Naive thymus-derived CD8-positive, alpha-beta T cell (primary cell): ENCODE data around the gene HAVCR2. TPM values are rescaled to one million over a fixed set of nuclear protein-coding genes. Genes with fewer than 3 reads are reported as not detected.

ENCODE experiments used
- ATAC-seq, 2 donors: fragments of 150-1000 bp; cut with Tn5 transposase in 1 of 2; sonication (Bioruptor Pico), chemical (Tn5 transposase) in 1 of 2; 1 replicate in 1 of 2; 2 replicates in 1 of 2; pipeline ENCODE4 v1.10.0; 2021; ENCODE audit warnings: mild to moderate bottlenecking in 2 of 2, moderate library complexity in 2 of 2
- POLR2A ChIA-PET: fragments of 350-600 bp; sonication (Branson Sonifier 250); formaldehyde crosslinking; loops from one replicate; lab custom pipeline; 2021; ENCODE audit warnings: antibody characterized with exemption; lab: Charles Lee
- DNase-seq, 10 donors: peaks; one replicate each; pipeline versions ENCODE4 v3.0.0 to v3.0.0-alpha.2; 2020 to 2022
- H3K27ac Mint-ChIP-seq, 10 donors: one replicate each; pipeline ENCODE4 v1.8.0; 2020 to 2022; ENCODE audit warnings: mild to moderate bottlenecking in 10 of 10, mixed read lengths in 10 of 10, moderate library complexity in 4 of 10, inconsistent platforms in 1 of 10
- H3K27me3 Mint-ChIP-seq, 5 donors: one replicate each; pipeline ENCODE4 v1.8.0; 2021 to 2022; ENCODE audit warnings: mixed read lengths in 5 of 5
- H3K36me3 Mint-ChIP-seq, 3 donors: one replicate each; pipeline ENCODE4 v1.8.0; 2020 to 2022; ENCODE audit warnings: mixed read lengths in 3 of 3, mild to moderate bottlenecking in 2 of 3, inconsistent platforms in 1 of 3
- H3K4me1 Mint-ChIP-seq, 4 donors: one replicate each; pipeline ENCODE4 v1.8.0; 2021 to 2022; ENCODE audit warnings: mixed read lengths in 4 of 4
- H3K4me3 Mint-ChIP-seq, 10 donors: one replicate each; pipeline ENCODE4 v1.8.0; 2020 to 2022; ENCODE audit warnings: mild to moderate bottlenecking in 10 of 10, mixed read lengths in 10 of 10, moderate library complexity in 6 of 10, inconsistent platforms in 1 of 10
- H3K9me3 Mint-ChIP-seq, 9 donors: one replicate each; pipeline ENCODE4 v1.8.0; 2020 to 2022; ENCODE audit warnings: mixed read lengths in 9 of 9, mild to moderate bottlenecking in 3 of 9, inconsistent platforms in 1 of 9, moderate library complexity in 1 of 9
- polyA plus RNA-seq, 3 donors: library from polyadenylated mRNA; unstranded; fragments of 300-500 nt; fragmentation: Illumina TruSeq; gene quantifications; one replicate each; pipeline ENCODE4 v1.2.3, GENCODE V29; 2021
- total RNA-seq, 8 experiments: library from RNA in 2 of 8; stranded (reverse) in 2 of 8; gene quantifications; one replicate each; pipeline ENCODE4 v1.2.3 and lab custom pipeline; 2021 to 2026

The HAVCR2 gene
- total and polyA plus RNA-seq, 5 experiments from 2014 or later = 4.4 to 8.9 (median 5.4) TPM

DNA sequence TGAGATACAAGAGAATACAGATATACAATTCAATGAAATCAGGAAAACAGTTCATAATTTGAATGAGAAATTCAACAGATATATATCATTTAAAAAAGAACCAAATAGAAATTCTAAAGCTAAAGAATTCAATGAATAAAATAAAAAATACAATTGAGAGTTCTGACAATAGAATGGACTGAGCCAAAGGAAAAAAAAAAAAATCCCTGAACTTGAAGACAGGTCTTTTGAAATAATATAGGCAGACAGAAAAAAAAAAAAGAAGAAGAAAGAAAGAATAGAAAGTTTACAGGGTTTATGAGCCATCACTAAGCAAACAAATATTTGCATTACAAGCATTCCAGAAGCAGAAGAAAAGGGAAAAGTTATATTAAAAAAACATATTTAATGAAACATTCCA is 12.9 kb upstream of the HAVCR2 start:
- Mint-ChIP-seq H3K9me3 (peaks cover 0 to 25% (median 19%) of the 10 kb centered on the region in 9 donors), H3K36me3 (peaks cover 5 to 16% (median 12%) of the 10 kb centered on the region in 3 donors), H3K27me3 (no peaks in the 10 kb centered on the region), H3K4me1 (peaks cover under 1 to 3% (median 2%) of the 10 kb centered on the region in 4 donors), H3K27ac (no peak overlapping the region), H3K4me3 (no peak overlapping the region)
- POLR2A ChIA-PET = interaction anchor here (1.2 kb wide), 1 partner anchor 20 kb away, joined by 3 read pairs; the partner anchor contains the start of gene MED7
- DNase-seq (no peak), ATAC-seq (no peak)

DNA sequence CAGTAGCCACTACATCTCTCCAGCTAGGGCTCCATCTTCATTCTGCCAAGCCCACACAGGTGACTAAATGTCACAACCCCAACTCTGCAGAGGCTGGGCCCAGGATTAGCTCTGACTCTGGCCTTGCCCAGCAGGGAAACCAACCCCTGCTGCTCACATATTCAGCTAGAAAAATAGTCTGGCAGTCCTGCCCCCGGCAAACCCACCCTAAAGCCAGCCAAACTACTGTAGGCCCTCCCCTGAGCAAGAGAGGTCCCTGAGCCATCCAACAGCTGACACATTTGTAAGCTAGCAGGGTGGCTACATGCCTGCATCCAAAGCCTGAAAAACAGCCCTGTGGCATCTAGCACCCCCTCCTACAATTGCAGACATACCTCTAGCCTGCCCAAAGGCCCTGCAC is 11.3 kb upstream of the HAVCR2 start:
- H3K9me3 Mint-ChIP-seq = peaks cover 0 to 25% (median 19%) of the 10 kb centered on the region in 9 donors

DNA sequence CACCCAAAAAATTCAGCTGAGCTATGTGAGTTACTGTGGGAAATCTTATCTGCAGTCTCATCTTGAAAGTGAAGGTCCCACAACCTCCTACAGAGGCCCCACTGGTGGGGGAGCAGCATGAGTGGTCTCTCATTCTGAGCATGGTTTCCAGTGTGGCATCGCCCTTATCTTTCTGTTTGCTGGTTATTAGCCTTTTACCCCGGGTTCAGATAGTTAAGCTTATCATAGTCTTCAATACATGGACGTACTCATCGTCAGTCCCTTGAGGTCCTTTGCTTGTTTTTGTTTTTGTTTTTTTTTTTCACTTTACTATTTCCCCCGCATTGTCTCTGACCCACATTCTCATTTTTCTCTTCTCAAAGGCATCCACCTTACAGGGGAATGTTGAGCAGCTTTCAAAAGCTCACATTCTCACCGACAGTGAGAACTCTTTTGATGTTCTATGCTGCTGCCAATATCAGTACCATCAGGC is 7.7 kb upstream of the HAVCR2 start:
- Mint-ChIP-seq H3K27me3 (no peaks in the 10 kb centered on the region), H3K27ac (peak overlapping the region in 8 of 10 donors; percentile 26 to 75 (median 50)), H3K4me1 (peaks cover 3 to 16% (median 10%) of the 10 kb centered on the region in 4 donors), H3K9me3 (peaks cover 0 to 8% (median 4%) of the 10 kb centered on the region in 9 donors), H3K4me3 (peak overlapping the region in 8 of 10 donors; percentile 1 to 51 (median 29)), H3K36me3 (no peaks in the 10 kb centered on the region)
- DNase-seq (no peak), ATAC-seq (no peak)
- POLR2A ChIA-PET = interaction anchor here (1.4 kb wide), 1 partner anchor 26 kb away, joined by 4 read pairs; the partner anchor contains the start of gene MED7

More for the DNA sequence above, 11.3 kb upstream of the HAVCR2 start:
- ATAC-seq (no peak), DNase-seq (no peak)
- Mint-ChIP-seq H3K4me3 (no peak overlapping the region), H3K27ac (peak overlapping the region in 2 of 10 donors; percentile 25 to 73), H3K4me1 (peaks cover 3 to 14% (median 10%) of the 10 kb centered on the region in 4 donors), H3K27me3 (no peaks in the 10 kb centered on the region), H3K36me3 (peaks cover 5 to 16% (median 12%) of the 10 kb centered on the region in 3 donors)
- POLR2A ChIA-PET = interaction anchor here (1.4 kb wide), 1 partner anchor 22 kb away, joined by 3 read pairs; the partner anchor contains the start of gene MED7

DNA sequence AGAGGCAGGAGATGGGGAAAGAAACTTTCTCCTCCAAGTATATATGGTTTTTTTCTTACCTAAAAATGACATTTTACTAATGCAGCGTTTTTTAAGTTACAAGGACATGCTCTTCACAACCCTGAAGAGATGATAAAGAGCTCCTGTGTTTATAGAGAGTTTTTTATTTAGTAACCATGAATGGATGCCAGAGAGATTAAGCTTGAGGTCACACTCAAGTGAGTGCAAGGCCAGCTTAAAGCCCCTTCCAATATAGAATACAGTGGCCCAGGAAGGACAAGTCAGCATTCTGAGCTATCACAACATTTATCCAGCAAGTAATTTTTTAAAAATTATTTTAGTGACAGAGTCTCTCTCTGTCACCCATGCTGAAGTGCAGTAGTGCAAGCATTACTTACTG is 6.7 kb upstream of the HAVCR2 start:
- Mint-ChIP-seq H3K36me3 (no peaks in the 10 kb centered on the region), H3K27ac (no peak overlapping the region), H3K27me3 (no peaks in the 10 kb centered on the region), H3K9me3 (no peaks in the 10 kb centered on the region), H3K4me3 (no peak overlapping the region), H3K4me1 (peaks cover 3 to 18% (median 11%) of the 10 kb centered on the region in 4 donors)
- DNase-seq (no peak), ATAC-seq (no peak)
- POLR2A ChIA-PET = interaction anchor here (1.4 kb wide), 1 partner anchor 27 kb away, joined by 4 read pairs; the partner anchor contains the start of gene MED7

GRCh38 chr5:157115012-157115411 is 6.2 kb upstream of the HAVCR2 start:
- POLR2A ChIA-PET = interaction anchor here (1.4 to 2.0 kb wide), 2 partner anchors 27 to 28 kb away, joined by 4 to 8 read pairs; partner anchors contain the start of gene MED7
- peak overlapping the region in 1 of 10 donors; percentile 8 for H3K27ac Mint-ChIP-seq
- H3K27me3 Mint-ChIP-seq = no peaks in the 10 kb centered on the region

DNA sequence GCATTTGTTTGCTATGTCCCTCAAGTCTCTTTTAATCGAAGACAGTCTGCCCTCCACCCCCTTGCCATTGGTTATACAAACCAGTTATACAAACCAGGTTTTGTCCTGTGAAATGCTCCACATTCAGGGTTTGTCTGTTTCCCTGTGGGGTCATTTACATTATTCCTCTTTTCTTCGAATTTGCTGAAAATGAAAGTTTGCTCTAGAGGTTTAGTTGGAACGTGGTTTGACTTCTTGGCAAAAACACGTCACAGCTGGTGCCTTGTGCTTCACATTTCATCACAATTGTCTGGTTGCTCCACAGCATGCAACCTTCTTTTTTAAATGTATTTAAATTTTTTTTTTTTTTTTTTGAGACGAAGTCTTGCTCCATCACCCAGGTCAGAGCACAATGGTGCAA is 4.2 kb upstream of the HAVCR2 start:
- H3K27ac Mint-ChIP-seq = no peak overlapping the region
- no peak overlapping the region for H3K4me3 Mint-ChIP-seq
- DNase-seq (no peak), ATAC-seq (no peak)
- no peaks in the 10 kb centered on the region for H3K36me3 Mint-ChIP-seq
- H3K4me1 Mint-ChIP-seq = peaks cover 13 to 41% (median 31%) of the 10 kb centered on the region in 4 donors
- H3K27me3 Mint-ChIP-seq = no peaks in the 10 kb centered on the region
- H3K9me3 Mint-ChIP-seq = no peaks in the 10 kb centered on the region
- POLR2A ChIA-PET = interaction anchor here (2.0 kb wide), 1 partner anchor 29 kb away, joined by 8 read pairs; the partner anchor contains the start of gene MED7

More at GRCh38 chr5:157115012-157115411, 6.2 kb upstream of the HAVCR2 start:
- Mint-ChIP-seq H3K4me1 (peaks cover 3 to 21% (median 12%) of the 10 kb centered on the region in 4 donors), H3K4me3 (no peak overlapping the region), H3K9me3 (no peaks in the 10 kb centered on the region), H3K36me3 (no peaks in the 10 kb centered on the region)
- DNase-seq = no peak
- no peak for ATAC-seq

DNA sequence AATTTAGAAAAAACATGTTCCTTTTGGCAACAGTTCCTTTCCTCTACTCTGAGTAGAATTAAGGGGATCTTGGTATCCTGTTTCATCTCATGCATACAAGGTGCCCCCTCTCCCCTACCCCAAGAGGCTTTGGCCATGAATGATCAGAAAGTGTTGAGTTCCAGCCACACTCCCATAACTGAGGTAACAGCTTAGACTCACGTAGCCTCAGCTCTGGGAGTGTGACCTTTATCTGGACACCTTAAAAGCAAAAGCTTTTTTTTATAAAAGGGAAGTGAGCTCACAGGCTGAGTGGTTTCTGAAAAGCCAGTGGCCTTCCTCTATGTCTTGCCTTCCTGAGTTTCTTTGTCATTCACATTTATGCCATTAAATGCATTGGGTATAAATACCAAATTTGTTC is 900 bp upstream of the HAVCR2 start:
- Mint-ChIP-seq H3K27ac (peak overlapping the region; percentile 78 to 96 (median 92)), H3K27me3 (no peaks in the 10 kb centered on the region), H3K4me3 (peak overlapping the region; percentile 68 to 89 (median 84)), H3K9me3 (no peaks in the 10 kb centered on the region), H3K36me3 (peaks cover 0 to 9% (median 6%) of the 10 kb centered on the region in 3 donors), H3K4me1 (peaks cover 16 to 53% (median 38%) of the 10 kb centered on the region in 4 donors)
- peak in 4 of 10 donors; percentile 2 to 34 (median 26) for DNase-seq
- ATAC-seq = peak; percentile 19 to 44
- POLR2A ChIA-PET = interaction anchor here (1.0 to 3.9 kb wide), 4 partner anchors 20 to 60 kb away, joined by 3 to 17 read pairs (median 4); partner anchors contain the start of gene MED7

DNA sequence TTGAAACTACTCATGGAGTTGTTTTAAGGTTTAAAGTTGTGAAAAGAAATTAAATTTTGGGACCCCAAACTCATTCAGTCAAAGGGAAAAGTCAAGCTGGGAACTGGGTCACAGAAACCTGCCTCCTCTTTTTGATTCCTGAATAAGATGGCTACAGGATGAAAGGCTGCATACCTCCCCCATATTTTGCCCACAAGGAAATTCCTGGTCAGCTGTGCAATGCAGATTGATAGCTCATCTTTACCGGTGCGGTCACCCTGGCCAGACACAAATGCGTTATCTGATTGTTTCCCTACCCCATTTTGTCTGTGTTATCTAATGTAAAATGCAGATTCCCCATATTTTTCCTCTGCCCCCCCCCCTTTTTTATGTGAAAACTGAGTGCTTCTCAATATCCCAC is 1.3 kb downstream of the HAVCR2 start:
- Mint-ChIP-seq H3K27me3 (no peaks in the 10 kb centered on the region), H3K27ac (peak overlapping the region in 6 of 10 donors; percentile 2 to 72 (median 44)), H3K4me3 (peak overlapping the region in 9 of 10 donors; percentile 2 to 83 (median 39)), H3K4me1 (peaks cover 18 to 63% (median 42%) of the 10 kb centered on the region in 4 donors), H3K9me3 (no peaks in the 10 kb centered on the region), H3K36me3 (peaks cover 0 to 23% (median 6%) of the 10 kb centered on the region in 3 donors)
- DNase-seq = no peak
- no peak for ATAC-seq
- POLR2A ChIA-PET = interaction anchor here (0.7 to 3.9 kb wide), 3 partner anchors 14 to 57 kb away, joined by 4 to 17 read pairs (median 5); partner anchors contain the start of gene MED7

- ATAC-seq (no peak), DNase-seq (no peak)
- Mint-ChIP-seq H3K27me3 (no peaks in the 10 kb centered on the region), H3K4me3 (peak overlapping the region; percentile 22 to 83 (median 40)), H3K36me3 (peaks cover 0 to 25% (median 6%) of the 10 kb centered on the region in 3 donors), H3K27ac (peak overlapping the region in 8 of 10 donors; percentile 8 to 86 (median 45)), H3K4me1 (peaks cover 18 to 63% (median 42%) of the 10 kb centered on the region in 4 donors), H3K9me3 (no peaks in the 10 kb centered on the region)
- POLR2A ChIA-PET = interaction anchor here (0.7 to 3.9 kb wide), 4 partner anchors 13 to 158 kb away, joined by 4 to 17 read pairs (median 4); partner anchors contain the start of gene MED7
Measured at GRCh38 chr5:157106630-157107461, 2.0 kb downstream of the HAVCR2 start.

DNA sequence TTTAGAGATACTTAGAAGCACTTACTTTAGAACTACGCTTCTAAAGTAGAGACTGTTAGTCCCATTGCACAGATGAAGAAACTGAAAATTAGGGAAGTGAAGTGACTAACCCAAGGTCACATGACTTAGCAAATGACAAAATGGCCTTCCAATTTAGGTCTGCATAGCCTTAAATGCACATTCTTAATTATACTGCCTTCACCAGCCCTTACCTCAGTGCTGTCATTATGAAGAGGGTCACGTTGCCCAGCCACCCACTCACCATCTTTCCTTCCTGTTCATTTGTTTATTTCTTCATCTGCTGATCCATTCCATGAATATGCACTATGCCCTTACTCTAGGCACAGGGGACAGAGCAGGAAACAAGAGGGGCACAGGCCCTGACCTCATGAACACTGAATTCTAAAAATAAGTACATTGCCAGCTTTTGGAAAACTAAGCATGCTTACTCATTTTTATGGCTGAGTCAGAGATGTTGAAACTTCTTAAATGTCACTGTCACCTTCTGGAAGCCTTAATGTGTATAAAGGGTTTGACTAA is 8.6 kb downstream of the HAVCR2 start:
- peaks cover 0 to 29% (median 2%) of the 10 kb centered on the region in 3 donors for H3K36me3 Mint-ChIP-seq
- peak overlapping the region in 3 of 10 donors; percentile 1 to 55 (median 31) for H3K27ac Mint-ChIP-seq
- no peak overlapping the region for H3K4me3 Mint-ChIP-seq
- DNase-seq (no peak), ATAC-seq (no peak)
- POLR2A ChIA-PET = no interaction called here
- peaks cover 5 to 20% (median 7%) of the 10 kb centered on the region in 4 donors for H3K4me1 Mint-ChIP-seq
- no peaks in the 10 kb centered on the region for H3K27me3 Mint-ChIP-seq
- H3K9me3 Mint-ChIP-seq = no peaks in the 10 kb centered on the region

DNA sequence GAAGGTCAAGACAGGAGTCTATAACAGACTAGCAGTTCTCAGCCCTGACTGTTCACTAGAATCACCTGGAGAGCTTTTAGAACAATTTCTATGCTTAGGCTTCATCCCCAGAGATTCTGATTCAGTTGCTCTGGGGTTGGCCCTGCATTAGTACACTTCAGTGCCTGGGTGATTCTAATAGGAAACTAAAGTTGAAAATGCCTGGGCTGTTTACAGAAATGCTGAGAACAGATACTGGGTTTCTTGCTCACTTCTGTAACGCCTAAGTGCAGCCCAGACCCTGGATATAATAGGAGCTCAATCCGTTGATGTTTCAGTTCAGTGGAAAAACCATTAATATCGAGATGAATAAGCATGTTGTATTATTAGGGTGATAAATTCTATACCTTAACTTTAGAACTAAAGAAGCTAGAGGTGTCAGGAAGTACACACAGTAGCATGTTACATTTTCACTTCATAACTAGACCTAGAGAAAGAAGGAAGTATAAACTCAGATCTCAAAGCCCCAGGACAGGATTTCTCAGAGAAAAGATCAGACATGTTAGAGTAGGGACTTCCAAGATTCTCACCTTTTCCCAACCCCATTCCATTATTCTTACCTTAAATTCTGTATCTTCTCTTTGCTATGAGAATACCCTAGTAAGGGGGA is 20.4 kb downstream of the HAVCR2 start:
- Mint-ChIP-seq H3K27ac (peak overlapping the region; percentile 9 to 63 (median 39)), H3K27me3 (no peaks in the 10 kb centered on the region), H3K36me3 (peaks cover 9 to 43% (median 15%) of the 10 kb centered on the region in 3 donors), H3K9me3 (peaks cover 0 to 2% (median 0%) of the 10 kb centered on the region in 9 donors), H3K4me1 (peaks cover 0 to 4% (median 0%) of the 10 kb centered on the region in 4 donors), H3K4me3 (no peak overlapping the region)
- POLR2A ChIA-PET = no interaction called here
- ATAC-seq = no peak
- no peak for DNase-seq
